SW480 (cell line): ENCODE results near the gene MAP3K7.

Source experiments
- DNase-seq: peaks from one replicate; pipeline ENCODE4 v3.0.0-alpha.2; 2016; ENCODE audit warnings: low spot score

Gene MAP3K7

GRCh38 chr6:90586836-90587638 lies at the start of gene MAP3K7:
Gene MAP3K7, minus strand, starts transcription at chr6:90587072. Its CDS starts 189 bp downstream, at chr6:90586883.
- peak; percentile 90 for DNase-seq

DNA sequence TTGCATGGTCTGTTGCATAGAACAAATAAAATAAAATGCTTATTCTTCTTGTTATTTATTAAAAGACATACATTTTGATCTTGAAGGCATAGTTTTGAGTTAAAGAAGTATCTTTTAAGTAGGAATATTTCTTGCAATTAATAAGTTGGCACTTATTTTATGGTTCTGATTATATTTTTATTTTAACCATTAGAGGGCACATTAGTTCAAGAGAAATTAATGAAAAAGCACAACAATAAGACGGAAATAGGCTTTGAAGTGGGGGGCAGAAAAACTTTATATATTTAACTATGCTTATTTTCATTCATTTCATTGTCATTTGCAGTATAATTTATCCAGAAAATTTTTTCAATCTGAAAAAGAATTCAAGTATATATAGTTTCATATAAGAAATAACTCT lies 44.2 kb upstream of the MAP3K7 start:
- DNase-seq = no peak

DNA sequence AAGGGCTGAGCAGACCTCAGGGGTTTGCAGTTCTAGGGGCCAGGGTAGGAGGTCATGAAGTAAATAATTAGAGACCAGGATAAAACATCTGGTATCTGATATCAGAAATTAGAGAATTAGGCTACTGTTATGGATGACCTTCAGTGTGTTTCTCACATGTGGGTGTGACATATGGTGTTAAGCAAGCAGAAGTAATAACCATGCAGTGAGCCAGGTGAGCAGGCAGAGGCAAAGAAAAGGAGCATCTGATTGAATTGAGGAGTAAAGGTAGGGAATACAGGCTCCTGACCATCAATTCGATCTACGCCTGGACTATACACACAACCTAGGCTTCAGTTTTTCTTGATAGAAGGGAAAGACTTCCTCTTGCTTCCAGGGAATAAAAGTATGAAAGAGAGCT lies 34.7 kb upstream of the MAP3K7 start:
- DNase-seq = no peak

DNA sequence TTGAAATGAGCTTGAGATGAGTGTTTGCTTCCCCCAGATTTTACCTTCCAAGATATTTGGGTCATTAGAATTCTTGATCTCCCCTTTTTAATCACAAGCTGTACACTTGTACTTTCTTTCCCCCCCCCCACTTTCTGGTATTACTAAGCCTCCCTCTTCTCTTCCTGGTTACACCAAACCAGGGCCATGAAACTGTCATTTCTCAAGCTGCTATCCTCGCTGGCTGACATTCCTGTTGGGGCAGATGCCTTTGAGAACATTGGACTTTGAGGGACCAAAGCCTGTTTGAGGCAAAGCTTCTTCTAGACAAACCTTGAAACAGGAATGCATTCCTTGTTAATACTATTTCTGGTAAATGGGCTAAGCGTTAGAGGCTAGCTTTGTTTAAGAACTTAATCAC lies 32.3 kb upstream of the MAP3K7 start:
- DNase-seq = no peak

DNA sequence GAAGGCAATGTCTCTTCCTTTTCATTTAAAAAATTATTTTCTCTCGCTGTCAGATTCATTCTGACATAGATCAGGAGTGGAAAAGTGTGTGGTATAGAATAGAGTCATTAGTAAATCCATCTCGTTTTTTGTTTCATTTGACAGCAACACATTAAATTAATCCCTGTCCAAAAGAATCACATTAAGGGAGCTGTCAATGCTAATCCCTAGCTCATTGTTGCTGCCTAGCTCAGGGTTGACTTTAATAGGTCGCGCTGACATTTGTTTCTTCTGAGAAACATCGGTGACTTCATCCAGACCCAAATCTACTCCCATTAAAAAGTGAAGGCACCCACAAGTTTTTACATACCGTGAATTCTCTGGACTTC lies 25.4 kb upstream of the MAP3K7 start:
- DNase-seq = no peak

DNA sequence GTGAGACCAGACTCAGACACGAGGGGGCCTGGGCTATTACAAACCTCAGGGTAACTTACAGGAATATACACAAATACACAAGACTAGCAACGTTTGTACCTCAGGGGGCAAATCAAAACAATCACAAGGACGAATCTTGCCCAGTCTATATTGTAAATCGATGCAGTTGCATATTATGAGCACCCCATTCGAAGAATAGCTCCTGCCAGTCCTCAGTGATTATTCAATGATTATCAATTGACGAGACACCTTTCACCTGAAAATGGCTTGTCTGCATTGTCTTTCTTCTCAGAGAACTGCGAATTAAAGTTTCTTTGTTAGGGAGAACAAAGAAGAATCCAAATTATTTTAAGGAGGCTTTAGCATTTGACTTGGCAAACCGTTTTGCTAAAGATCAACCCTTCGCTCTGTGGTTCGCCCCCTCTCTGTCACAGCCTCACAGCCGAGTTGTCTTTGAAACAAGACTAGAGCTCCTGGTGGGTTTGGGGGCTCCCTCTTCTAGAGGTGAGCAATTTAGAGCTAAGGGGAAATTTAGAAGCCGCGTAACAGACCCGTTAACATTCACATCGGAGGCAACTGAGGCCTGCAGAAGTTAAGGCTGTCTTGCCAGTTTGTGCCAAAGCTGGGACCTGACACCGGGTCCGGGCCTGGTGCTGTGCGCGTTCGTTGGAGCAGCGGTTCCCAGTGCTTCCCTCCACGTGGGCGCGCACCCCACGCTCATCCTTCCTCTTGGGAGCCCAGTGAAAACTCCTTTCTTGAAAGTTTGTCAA lies 24.9 kb upstream of the MAP3K7 start:
- DNase-seq = no peak

DNA sequence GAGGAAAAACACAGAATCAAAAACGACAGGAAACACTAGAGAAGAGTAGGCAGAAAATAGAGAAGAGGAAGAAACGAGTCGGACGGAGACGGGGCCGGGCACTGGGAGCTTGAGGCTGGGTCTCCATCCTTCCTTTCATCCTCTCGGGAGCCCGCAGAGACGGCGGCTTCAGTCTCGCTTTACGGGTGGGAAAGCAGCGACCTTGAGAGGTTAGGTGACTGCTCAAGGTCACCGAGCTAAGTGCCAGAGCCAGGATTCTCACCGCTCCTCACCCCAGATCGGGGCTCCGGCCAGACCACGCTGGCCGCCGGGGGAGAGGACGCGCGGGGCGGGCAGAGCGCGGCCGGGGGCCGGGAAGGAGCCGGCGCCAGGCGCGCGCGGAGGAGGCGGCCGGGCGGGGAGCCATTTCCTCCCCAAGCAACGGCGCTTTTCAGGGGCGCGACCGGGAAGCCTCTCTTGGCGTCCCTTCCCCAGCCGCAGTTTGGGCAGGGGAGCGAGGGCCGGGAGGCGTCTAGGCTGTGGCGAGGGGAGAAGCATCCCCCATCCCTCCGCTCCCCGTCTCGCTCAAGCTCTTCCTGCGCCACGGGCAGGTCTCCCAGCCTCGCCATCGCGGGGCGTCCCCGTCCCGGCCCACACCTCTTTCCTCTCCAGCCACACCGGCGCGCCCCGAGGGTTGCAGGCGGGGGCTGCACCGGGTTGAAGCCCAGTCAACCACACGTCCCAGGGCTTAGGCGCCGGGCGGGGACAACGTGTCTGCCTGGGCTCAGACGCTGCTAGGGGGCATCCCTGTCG lies 24.1 kb upstream of the MAP3K7 start:
- no peak for DNase-seq

DNA sequence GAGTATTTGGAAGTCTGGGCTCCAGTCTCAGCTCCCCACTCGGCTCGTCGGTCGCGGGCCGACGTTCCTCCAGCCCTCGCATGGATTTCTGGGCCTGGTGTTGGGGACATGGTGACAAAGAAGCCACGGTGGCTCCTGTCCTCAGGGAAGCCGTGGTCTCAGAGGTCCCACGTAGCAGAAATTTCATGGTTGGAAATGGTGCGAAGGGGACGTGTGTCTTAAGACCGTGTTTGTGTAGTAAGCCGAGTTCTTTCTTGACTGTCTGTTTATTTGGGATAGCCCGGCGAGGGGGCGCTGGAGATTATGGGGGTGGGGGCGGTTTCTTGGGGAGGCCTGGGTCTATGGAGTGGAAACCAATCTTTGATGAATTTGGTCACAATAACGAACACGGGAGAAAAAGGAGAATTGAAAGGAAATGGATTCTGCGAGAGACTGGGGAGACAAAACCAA lies 23.5 kb upstream of the MAP3K7 start:
- no peak for DNase-seq

- no peak for DNase-seq
Observed at GRCh38 chr6:90605749-90606340, 19.0 kb upstream of the MAP3K7 start.

- no peak for DNase-seq
Observed at GRCh38 chr6:90604546-90604945, 17.7 kb upstream of the MAP3K7 start.

- no peak for DNase-seq
Observed at GRCh38 chr6:90599151-90599550, 12.3 kb upstream of the MAP3K7 start.

DNA sequence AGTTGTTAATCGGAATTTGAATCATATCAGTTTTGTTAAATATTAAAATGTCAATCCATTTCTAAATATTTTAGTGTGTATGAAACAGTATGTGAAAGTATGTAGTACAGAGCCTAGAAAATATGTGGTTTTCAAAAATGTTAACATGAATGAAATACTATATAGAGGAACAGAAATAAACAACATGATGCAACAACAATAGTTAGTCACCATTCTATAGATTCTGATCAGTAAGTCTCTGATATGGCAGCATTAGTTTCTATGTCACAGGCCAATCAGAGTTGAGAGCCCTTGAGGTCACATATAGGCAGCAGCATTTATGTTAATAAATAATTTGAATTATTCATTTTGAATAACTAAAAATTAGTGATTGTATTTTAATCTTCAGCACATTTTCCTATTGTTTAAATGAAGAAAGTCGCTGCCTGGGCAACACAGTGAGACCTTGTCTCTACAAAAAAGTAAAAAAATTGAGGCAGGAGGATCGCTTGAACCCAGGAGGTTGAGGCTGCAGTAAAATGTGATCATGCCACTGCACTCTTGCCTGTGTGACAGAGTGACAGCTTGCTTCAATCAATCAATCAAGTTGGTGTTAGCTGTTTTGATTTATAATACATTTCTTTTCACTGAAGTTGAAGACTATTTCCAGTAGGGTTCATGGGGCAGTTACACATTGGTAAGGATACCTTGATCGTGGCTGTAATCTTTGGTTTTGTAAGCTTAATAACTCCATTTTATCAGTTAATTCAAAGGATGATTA lies 11.5 kb upstream of the MAP3K7 start:
- no peak for DNase-seq

GRCh38 chr6:90596967-90597539 lies 10.2 kb upstream of the MAP3K7 start:
- no peak for DNase-seq

DNA sequence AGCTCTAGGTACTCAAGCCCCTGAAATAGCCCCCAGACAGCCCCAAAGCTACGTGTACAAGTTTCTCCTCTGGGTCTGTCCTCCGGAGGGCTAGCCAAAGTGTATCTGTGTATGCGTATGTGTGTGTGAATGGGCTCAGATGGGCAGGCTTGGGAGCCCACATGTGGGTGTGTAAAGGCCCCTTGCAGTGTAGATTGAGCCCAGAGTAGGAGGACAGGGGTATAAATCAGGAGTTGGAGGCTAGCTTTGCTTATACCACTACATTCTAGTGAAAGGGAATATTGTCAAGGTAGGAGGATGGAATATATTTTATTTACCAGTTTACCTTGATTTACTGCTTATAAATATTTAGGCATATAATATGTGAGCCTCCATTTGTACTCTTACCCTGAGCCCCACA lies 9.0 kb upstream of the MAP3K7 start:
- no peak for DNase-seq

DNA sequence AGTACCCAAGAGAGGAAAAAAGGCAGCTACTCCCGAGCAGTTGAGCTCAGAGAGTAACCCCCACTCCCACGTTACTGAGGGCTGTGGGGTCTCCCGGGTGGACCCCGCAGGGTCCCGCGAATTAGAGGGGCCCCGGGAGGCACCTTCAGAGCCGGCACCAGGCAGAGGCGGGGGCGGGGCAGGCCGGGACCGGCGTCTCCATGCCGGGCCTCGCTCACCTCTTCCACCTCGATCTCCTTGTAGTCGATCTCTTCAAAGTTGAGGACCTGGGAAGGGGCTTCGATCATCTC lies 381 bp downstream of the MAP3K7 start:
- DNase-seq = peak; percentile 2

DNA sequence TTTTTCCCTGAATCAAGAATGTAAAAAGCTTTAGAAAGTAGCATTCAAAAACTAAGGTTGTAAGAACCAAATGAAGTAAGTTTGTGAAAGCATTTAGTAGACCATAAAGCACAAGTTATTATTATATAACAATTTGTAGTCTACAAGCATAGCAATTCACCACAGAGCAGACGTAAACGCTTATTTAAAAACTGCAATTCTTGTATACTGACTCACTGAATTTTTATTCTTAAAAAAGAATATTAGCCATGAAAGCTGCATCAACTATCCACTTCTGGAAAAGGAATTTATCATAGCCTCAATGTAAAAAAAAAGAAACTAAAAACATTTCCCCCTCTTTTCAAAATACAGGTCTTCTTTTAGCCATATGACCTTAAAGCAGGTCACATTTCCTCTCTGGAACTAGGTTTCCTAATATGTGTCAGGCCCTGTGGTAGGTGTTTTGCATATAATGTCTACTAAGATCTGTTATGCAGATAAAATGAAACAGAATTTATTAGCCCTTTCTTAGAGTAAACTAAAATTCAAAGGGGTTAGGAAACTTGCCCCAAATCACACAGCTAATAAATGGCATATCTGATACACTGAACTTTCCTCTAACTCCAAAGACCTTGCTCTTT lies 2.1 kb downstream of the MAP3K7 start:
- no peak for DNase-seq

- no peak for DNase-seq
Observed at GRCh38 chr6:90583836-90584481, 2.9 kb downstream of the MAP3K7 start.

GRCh38 chr6:90583179-90583835 lies 3.6 kb downstream of the MAP3K7 start:
- no peak for DNase-seq

- no peak for DNase-seq
Observed at GRCh38 chr6:90581146-90581545, 5.7 kb downstream of the MAP3K7 start.
